Kidney epithelial cell (primary cell): ENCODE measurements around the gene CD302. TPM values are rescaled to one million over a fixed set of nuclear protein-coding genes. Genes with fewer than 3 reads are reported as not detected.

Experiments used
- DNase-seq: peaks from one replicate; pipeline ENCODE4 v3.0.0-alpha.2; 2010; ENCODE audit warnings: low read depth
- H3K27me3 ChIP-seq: 2 replicates; pipeline ENCODE4 v1.6.0; 2011; ENCODE audit warnings: low read length; ENCODE audit not compliant: control insufficient read depth, insufficient read depth
- H3K36me3 ChIP-seq: 2 replicates; pipeline ENCODE4 v1.5.1; 2011; ENCODE audit warnings: low read length; ENCODE audit not compliant: control insufficient read depth, insufficient read depth
- H3K4me3 ChIP-seq: 2 replicates; pipeline ENCODE4 v1.5.1; 2011; ENCODE audit warnings: low read depth, mild to moderate bottlenecking, control low read depth, low read length
- total RNA-seq: library from RNA; depleted of rRNA; stranded (reverse); fragments of >200 nt; gene quantifications from 2 replicates; pipeline ENCODE4 v1.2.3, GENCODE V29; 2015
- TF ChIP-seq, protein P1 (sequence below): IDR thresholded peaks from 2 replicates; pipeline ENCODE4 v1.5.1; 2011; ENCODE audit warnings: mild to moderate bottlenecking, moderate library complexity, low read length, control low read depth, inconsistent platforms; ENCODE audit not compliant: insufficient read depth, poor library complexity, severe bottlenecking

Gene CD302
- total RNA-seq, 1 donor from 2014 or later, result 0.92 TPM

DNA sequence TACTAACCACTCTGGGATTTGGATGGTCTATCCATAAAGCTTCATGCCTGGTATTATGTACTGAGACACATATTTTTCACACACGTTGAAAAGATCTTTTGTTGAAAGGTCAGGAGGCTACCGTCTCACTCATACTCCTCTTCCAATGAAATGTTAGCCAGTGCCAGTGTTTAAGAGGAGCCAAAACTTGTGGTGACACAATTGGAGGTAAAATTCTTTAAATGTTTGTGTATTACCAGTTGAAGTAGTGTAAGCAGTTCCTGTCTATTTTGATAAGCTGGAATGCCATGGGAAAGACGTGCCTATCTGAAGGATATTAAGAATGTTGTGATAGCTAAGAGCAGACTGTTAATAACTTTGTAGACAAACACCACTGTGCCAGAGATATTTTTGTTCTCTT lies 53.6 kb downstream of the CD302 start:
- Histone ChIP-seq H3K27me3 (no peaks in the 10 kb centered on the region), H3K4me3 (no peak overlapping the region), H3K36me3 (no peaks in the 10 kb centered on the region)
- TF ChIP-seq, protein P1, sequence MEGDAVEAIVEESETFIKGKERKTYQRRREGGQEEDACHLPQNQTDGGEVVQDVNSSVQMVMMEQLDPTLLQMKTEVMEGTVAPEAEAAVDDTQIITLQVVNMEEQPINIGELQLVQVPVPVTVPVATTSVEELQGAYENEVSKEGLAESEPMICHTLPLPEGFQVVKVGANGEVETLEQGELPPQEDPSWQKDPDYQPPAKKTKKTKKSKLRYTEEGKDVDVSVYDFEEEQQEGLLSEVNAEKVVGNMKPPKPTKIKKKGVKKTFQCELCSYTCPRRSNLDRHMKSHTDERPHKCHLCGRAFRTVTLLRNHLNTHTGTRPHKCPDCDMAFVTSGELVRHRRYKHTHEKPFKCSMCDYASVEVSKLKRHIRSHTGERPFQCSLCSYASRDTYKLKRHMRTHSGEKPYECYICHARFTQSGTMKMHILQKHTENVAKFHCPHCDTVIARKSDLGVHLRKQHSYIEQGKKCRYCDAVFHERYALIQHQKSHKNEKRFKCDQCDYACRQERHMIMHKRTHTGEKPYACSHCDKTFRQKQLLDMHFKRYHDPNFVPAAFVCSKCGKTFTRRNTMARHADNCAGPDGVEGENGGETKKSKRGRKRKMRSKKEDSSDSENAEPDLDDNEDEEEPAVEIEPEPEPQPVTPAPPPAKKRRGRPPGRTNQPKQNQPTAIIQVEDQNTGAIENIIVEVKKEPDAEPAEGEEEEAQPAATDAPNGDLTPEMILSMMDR, result no peak
- DNase-seq, result no peak

DNA sequence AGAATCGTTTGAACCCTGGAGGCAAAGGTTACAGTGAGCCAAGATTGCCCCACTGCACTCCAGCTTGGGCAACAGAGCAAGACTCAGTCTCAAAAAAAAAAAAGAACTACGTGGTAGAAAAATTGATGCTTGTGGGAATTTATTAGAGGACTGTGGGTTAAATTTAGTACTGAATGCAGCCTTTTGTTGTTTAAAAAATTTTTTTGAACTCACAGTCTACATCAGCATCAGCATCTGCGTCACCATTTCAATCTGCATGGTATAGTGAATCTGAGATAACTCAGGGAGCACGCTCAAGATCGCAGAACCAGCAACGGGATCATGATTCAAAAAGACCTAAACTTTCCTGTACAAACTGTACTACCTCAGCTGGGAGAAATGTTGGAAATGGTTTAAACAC lies 55.2 kb downstream of the CD302 start:
- Histone ChIP-seq H3K4me3 (no peak overlapping the region), H3K27me3 (no peaks in the 10 kb centered on the region), H3K36me3 (peaks cover under 1% of the 10 kb centered on the region)
- no peak for DNase-seq
- TF ChIP-seq, protein P1, result no peak

DNA sequence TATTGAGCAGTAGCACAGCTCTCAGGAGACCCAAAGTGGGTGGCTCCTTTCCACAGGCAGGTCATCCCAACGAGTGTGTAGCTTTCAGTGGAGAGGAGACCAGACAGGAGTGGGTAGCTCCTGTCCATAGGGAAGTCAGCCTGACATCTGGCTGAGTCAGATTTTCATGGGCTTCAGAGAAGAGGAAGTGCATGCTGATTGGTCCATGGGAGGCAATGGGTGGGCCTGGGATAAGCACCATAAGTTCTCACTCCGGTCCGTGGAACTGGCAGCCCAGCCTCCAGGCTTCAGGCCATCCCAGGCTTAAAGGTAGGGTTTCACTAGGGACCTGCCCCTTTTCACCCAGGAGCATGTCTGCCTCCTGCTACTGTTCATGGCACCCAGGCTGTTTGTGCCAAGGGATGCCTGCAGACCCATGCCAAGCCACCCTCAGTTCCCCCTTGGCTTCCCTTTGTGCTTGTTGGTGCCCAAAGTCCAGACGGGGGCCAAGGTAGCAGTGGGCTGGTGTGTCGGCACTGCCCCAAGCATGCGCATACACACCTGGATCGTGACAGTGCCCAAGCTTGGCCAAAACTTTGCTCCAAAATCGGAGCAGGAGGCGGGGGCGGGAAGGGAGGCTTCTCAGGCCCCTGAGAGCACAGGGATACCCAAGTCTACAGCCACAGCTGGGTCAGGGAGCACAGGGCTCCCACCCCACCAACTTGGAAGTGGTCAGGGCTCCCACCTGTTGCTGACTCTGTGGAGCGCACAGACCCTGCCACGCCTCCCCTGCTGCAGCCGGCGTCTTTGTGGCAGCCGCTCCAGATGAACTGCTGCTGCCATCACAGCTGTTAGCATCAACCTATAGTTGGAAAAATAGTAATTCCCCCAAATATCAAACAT lies 59.3 kb downstream of the CD302 start:
- no peaks in the 10 kb centered on the region for H3K27me3 ChIP-seq

DNA sequence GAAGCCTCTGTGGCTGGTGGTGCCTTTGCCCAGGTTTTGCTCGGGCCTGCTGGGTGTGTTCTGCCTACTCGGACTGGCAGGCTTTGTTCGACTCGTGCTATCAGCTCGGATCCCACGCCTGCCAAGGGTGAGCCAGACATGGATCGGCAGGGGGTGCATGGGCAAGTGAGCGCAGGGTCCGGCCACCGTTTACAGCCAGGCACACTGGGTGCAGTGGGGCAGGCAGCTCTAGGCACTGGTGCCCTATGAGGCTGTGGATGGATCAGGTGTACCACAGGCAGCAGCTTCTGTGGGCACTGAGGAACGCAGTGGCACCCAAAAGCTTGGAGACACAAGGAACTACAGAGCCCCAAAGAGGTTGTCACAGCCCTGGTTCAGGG lies 60.1 kb downstream of the CD302 start:
- no peaks in the 10 kb centered on the region for H3K27me3 ChIP-seq
- H3K4me3 ChIP-seq, result no peak overlapping the region
- no peak for DNase-seq
- H3K36me3 ChIP-seq, result peaks cover 4% of the 10 kb centered on the region
- TF ChIP-seq, protein P1, result no peak

More for the DNA sequence above, 59.3 kb downstream of the CD302 start:
- TF ChIP-seq, protein P1, result no peak
- no peak for DNase-seq
- H3K4me3 ChIP-seq, result no peak overlapping the region
- peaks cover 4% of the 10 kb centered on the region for H3K36me3 ChIP-seq

DNA sequence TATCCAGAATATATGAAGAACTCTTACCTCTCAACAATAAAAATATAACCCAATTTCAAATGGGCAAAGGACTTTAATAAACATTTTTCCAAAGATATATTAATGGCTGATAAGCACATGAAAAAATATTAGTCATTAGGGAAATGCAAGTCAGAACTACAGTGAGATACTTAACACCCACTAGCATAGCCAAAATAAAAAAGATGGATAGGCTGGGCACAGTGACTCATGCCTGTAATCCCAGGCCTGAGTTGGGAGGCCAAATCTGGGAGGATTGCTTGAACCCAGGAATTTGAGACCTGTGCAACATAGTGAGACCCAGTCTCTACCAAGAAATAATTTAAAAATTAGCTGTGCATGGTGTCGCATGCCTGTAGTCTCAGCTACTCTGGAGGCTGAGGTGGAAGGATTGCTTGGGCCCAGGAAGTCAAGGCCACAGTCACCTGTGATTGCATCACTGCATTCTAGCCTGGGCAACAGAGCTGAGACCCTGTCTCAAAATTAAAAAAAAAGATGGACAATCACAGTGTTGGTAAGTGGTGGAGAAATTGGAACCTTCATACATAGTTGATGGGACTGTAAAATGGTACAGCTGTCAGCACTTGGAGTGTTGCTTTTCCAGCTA lies 60.6 kb downstream of the CD302 start:
- TF ChIP-seq, protein P1, result no peak
- Histone ChIP-seq H3K27me3 (no peaks in the 10 kb centered on the region), H3K4me3 (no peak overlapping the region), H3K36me3 (peaks cover 4% of the 10 kb centered on the region)
- no peak for DNase-seq
